ENCODE measurements around the gene TMBIM4.
"Not testable (repeated sequence)": the region's sequence is repeated elsewhere in the genome, so short reads cannot be mapped to it uniquely, and the experiment has no call there.

TMBIM4 gene

DNA sequence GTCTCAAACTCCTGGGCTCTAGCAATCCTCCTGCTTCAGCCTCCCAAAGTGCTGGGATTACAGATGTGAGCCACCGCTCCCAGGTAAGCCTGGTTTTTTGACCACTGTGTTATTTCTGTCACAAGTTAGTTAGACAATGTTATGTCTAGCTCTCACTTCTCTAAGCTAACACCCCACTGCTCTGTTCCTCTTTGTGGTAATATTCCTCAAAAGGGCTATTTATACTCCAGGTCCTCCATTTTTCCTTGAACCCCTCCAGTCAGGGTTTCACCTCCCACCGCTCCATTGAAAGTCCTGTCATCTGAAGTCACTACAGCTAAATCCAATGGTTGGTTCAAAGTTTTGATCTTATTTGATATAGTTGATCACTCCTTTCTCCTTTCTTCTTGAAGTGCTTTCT, 24.3 kb upstream of the TMBIM4 start:
- H3K27ac ChIP-seq (ENCODE audit: low read depth, low read length) = no peak overlapping the region
- no peaks in the 10 kb centered on the region for H3K4me1 ChIP-seq (ENCODE audit: control insufficient read depth, insufficient read depth, low read length)
- H3K27me3 ChIP-seq (ENCODE audit: control insufficient read depth, insufficient read depth, low read length) = no peaks in the 10 kb centered on the region
- no peak overlapping the region for H3K4me3 ChIP-seq (ENCODE audit: low read length)
- no peaks in the 10 kb centered on the region for H3K36me3 ChIP-seq (ENCODE audit: control insufficient read depth, insufficient read depth, low read length)
- H3K9ac ChIP-seq (ENCODE audit: low read length) = no peak overlapping the region

DNA sequence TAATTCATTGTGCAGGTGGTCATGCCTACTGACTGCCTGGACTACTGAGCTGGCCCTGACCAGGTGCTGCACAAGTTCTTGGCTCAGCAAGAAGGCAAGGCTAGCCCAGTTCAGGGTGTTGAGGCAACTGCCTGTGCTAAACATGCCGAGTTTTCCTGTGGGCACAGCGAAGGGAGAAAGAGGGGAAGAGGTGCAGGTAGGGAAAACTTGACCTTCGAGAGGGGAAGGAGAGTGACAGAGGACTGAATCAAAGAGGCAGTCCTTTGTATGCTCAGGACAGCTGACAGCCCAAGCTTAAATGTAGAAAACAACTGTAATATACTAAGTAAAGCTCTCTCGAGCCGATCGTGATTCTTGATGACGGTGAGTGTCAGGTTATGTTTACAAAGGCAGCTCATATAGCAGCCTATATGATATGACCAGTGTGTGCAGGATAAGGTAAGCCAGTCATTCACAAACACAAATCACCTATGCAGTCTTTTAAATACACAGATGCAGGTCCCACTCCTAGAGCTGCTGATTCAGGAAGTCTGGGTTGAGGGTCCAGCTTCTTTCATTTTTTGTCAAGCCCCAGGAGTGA, 21.8 kb upstream of the TMBIM4 start:
- Histone ChIP-seq H3K9ac (ENCODE audit: low read length) (no peak overlapping the region), H3K27me3 (ENCODE audit: control insufficient read depth, insufficient read depth, low read length) (peaks cover 5% of the 10 kb centered on the region), H3K4me1 (ENCODE audit: control insufficient read depth, insufficient read depth, low read length) (no peaks in the 10 kb centered on the region), H3K27ac (ENCODE audit: low read depth, low read length) (no peak overlapping the region), H3K36me3 (ENCODE audit: control insufficient read depth, insufficient read depth, low read length) (no peaks in the 10 kb centered on the region), H3K4me3 (ENCODE audit: low read length) (no peak overlapping the region)

DNA sequence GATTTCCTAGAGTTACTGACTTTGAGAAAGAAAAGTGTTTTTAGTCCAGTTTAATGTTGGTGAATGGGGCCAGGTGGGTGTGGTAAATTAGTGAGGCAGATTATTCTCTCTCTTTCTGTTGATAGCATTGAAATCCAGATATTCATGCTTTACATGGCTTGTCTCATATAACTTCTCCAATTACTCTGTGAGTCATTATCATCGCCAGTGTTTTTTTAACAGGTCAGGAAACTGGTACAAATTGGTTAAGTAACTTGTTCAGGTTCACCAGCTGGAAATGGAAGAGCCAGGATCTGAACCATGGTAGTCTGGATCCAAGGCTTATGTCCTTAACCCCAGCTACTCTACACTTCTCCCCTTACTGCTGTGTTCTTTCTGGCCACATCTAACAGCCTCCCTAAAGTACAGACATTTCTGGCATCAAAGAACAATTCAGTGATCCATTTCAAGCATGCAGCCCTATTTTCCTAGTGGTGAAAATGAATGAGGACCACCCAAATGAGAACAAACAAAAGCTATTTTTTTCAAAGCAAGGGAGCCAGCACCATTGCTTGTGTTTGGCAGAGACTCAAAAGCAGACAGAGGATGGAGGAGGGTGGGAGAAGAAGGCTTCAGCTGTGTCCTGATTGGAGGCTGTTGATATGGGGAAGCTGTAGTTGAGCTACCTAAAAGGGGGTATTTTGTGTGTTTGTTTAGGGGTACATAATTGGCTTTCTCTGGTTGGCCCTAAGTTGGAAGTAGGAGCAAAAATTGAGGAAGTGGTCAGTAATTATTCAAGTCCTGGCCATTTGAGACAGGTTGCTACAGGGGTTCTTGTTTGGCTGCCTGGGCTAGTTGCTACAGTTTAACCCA, 20.9 kb upstream of the TMBIM4 start:
- Histone ChIP-seq H3K9ac (ENCODE audit: low read length) (no peak overlapping the region), H3K4me3 (ENCODE audit: low read length) (peak overlapping the region; percentile 65), H3K27ac (ENCODE audit: low read depth, low read length) (no peak overlapping the region), H3K36me3 (ENCODE audit: control insufficient read depth, insufficient read depth, low read length) (no peaks in the 10 kb centered on the region), H3K27me3 (ENCODE audit: control insufficient read depth, insufficient read depth, low read length) (peaks cover 5% of the 10 kb centered on the region), H3K4me1 (ENCODE audit: control insufficient read depth, insufficient read depth, low read length) (no peaks in the 10 kb centered on the region)

DNA sequence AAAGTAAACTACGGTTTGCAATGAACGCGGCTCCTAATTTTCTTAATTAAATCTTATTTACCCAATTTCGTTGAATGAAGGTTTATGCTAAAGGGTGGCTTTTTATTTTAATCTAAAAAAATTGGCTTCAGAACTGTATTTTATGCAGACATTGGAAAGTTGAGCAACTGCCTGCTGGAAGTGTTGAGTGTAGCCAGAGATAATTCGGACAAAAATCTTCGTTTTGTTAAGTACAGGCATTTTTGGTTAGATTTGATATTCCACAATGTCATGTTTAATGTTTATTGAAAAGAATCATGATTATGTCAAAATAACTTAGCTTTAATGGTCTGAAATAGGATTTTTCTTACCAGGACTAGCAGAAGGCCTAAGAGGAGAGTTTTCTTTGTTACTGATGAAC, 20.1 kb upstream of the TMBIM4 start:
- Histone ChIP-seq H3K27ac (ENCODE audit: low read depth, low read length) (no peak overlapping the region), H3K27me3 (ENCODE audit: control insufficient read depth, insufficient read depth, low read length) (peaks cover 5% of the 10 kb centered on the region), H3K36me3 (ENCODE audit: control insufficient read depth, insufficient read depth, low read length) (no peaks in the 10 kb centered on the region), H3K4me1 (ENCODE audit: control insufficient read depth, insufficient read depth, low read length) (no peaks in the 10 kb centered on the region), H3K4me3 (ENCODE audit: low read length) (peak overlapping the region; percentile 65), H3K9ac (ENCODE audit: low read length) (no peak overlapping the region)

DNA sequence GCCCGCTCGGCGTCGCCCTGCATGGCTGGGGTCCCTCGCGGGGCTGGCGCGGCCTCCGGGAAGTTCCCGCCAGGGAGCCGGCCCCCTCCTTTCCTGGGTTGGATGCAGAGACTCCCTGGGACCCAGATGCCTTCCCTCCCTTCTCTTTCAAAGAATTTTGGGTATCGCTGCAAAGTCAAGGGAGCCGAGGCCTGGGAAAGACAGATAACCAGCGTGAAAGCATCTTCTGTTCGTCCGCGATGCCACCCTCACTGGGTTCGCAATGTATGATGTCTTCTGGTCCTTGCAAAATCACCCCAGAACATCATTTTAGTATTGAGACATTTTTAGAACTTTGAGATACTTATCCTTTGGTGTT, 19.7 kb upstream of the TMBIM4 start:
- Histone ChIP-seq H3K4me1 (ENCODE audit: control insufficient read depth, insufficient read depth, low read length) (no peaks in the 10 kb centered on the region), H3K9ac (ENCODE audit: low read length) (no peak overlapping the region)

DNA sequence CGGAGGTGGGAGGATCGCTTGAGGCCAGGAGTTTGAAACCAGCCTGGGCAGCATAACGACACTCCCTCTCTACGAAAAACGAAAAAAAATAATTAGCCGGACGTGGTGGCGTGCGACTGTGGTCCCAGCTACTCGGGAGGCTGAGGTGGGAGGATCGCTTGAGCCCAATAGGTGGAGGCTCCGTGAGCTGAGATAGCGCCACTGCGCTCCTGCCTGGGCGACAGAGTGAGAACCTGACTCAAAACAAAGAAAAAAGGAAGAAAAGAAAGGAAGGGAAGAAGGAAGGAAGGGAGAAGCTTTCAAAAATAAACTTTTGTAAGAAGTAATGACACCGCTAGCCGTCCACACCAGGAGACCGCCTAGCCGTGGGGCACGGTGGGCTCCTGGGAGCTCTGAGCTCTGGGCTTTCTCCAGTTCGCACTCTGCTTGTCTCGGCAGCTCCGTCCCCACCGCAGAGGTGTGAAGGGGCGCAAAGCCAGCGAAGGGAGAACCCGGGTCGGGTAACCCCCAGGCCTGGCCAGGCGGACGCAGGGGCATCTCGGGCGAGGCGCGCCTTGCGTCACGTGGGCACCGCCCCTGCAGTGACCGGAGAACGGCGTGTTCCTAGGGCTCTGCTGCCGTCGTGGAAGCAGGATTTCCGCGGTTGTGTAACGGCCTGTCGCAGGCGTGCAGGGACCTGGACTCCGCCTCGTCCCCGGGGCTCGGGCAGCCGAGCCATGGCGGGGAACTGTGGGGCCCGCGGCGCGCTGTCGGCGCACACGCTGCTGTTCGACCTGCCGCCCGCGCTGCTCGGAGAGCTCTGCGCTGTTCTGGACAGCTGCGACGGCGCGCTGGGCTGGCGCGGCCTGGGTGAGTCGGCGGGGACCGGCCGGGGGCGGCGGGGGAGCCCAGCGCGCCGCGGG, 19.0 kb upstream of the TMBIM4 start, which contains the start of gene IRAK3:
Gene IRAK3 (plus strand): TSS at position 631 of the 902 bp plus-strand sequence. CDS start 86 bp downstream, at position 717.
- Histone ChIP-seq H3K4me3 (ENCODE audit: low read length) (peak within 1 kb of the TSS; percentile 65), H3K36me3 (ENCODE audit: control insufficient read depth, insufficient read depth, low read length) (no peaks in the 10 kb centered on the region), H3K27ac (ENCODE audit: low read depth, low read length) (peak within 1 kb of the TSS; percentile 66), H3K27me3 (ENCODE audit: control insufficient read depth, insufficient read depth, low read length) (peaks cover 5% of the 10 kb centered on the region), H3K9ac (ENCODE audit: low read length) (no peak within 1 kb of the TSS), H3K4me1 (ENCODE audit: control insufficient read depth, insufficient read depth, low read length) (no peaks in the 10 kb centered on the region)

More for the DNA sequence above, 19.7 kb upstream of the TMBIM4 start:
- H3K27ac ChIP-seq (ENCODE audit: low read depth, low read length) = peak overlapping the region; percentile 32
- H3K36me3 ChIP-seq (ENCODE audit: control insufficient read depth, insufficient read depth, low read length) = no peaks in the 10 kb centered on the region
- H3K27me3 ChIP-seq (ENCODE audit: control insufficient read depth, insufficient read depth, low read length) = peaks cover 5% of the 10 kb centered on the region
- peak overlapping the region; percentile 65 for H3K4me3 ChIP-seq (ENCODE audit: low read length)

DNA sequence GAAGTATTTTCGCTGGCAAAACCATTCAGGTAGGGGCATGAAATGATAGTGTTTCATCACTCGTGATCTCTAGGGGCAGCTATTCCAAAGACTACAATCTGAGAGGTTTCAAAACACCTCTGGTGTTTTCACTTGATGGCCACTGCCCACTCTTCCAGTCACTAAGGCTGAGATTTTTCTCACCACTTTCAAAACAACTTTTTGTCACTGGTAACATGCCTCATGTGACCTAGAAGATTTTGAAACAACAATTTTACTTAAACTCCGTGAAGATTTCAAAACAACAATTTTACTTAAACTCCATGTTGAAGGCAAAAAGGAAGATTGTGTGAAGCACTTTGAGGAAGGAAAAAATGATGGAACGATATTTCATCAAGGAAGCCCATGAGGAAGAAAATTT, 18.0 kb upstream of the TMBIM4 start:
- Histone ChIP-seq H3K4me1 (ENCODE audit: control insufficient read depth, insufficient read depth, low read length) (no peaks in the 10 kb centered on the region), H3K9ac (ENCODE audit: low read length) (no peak overlapping the region), H3K27ac (ENCODE audit: low read depth, low read length) (no peak overlapping the region), H3K27me3 (ENCODE audit: control insufficient read depth, insufficient read depth, low read length) (peaks cover 5% of the 10 kb centered on the region), H3K36me3 (ENCODE audit: control insufficient read depth, insufficient read depth, low read length) (no peaks in the 10 kb centered on the region), H3K4me3 (ENCODE audit: low read length) (no peak overlapping the region)

DNA sequence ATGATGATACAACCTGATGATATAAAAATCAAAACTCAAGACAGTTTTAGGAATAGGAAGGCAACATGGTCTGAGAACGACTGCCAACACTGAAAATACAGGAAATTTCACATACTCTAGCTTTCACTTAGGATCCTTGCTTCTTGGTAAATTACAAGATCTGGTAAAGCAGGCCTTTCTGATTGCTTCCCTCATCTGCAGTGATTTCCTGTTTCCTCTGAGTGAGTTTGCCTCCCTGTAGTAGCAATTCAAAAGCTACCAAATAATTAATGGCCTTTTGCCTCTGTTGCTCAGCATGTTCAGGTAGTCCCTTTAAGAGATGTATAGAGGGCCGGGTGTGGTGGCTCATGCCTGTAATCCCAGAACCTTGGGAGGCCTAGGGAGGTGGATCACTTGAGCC, 17.2 kb upstream of the TMBIM4 start:
- Histone ChIP-seq H3K4me1 (ENCODE audit: control insufficient read depth, insufficient read depth, low read length) (no peaks in the 10 kb centered on the region), H3K27me3 (ENCODE audit: control insufficient read depth, insufficient read depth, low read length) (peaks cover 5% of the 10 kb centered on the region)

DNA sequence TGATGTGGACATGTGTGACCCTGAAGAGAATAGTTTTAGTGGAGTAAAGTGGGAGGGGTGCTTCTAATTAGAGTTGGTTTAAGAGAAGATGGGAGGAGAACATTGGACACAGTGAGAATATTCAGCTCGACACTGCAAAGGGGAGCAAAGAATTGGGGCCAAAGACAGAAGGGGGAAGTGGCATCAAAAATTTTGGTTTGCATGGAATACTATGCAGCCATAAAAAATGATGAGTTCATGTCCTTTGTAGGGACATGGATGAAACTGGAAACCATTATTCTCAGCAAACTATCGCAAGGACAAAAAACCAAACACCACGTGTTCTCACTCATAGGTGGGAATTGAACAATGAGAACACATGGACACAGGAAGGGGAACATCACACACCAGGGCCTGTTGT, 15.0 kb upstream of the TMBIM4 start:
- H3K36me3 ChIP-seq (ENCODE audit: control insufficient read depth, insufficient read depth, low read length); H3K27ac ChIP-seq (ENCODE audit: low read depth, low read length); H3K4me1 ChIP-seq (ENCODE audit: control insufficient read depth, insufficient read depth, low read length); H3K27me3 ChIP-seq (ENCODE audit: control insufficient read depth, insufficient read depth, low read length); H3K9ac ChIP-seq (ENCODE audit: low read length); H3K4me3 ChIP-seq (ENCODE audit: low read length): not testable (repeated sequence)

More for the DNA sequence above, 17.2 kb upstream of the TMBIM4 start:
- H3K9ac ChIP-seq (ENCODE audit: low read length) = no peak overlapping the region
- no peaks in the 10 kb centered on the region for H3K36me3 ChIP-seq (ENCODE audit: control insufficient read depth, insufficient read depth, low read length)
- no peak overlapping the region for H3K27ac ChIP-seq (ENCODE audit: low read depth, low read length)
- no peak overlapping the region for H3K4me3 ChIP-seq (ENCODE audit: low read length)

DNA sequence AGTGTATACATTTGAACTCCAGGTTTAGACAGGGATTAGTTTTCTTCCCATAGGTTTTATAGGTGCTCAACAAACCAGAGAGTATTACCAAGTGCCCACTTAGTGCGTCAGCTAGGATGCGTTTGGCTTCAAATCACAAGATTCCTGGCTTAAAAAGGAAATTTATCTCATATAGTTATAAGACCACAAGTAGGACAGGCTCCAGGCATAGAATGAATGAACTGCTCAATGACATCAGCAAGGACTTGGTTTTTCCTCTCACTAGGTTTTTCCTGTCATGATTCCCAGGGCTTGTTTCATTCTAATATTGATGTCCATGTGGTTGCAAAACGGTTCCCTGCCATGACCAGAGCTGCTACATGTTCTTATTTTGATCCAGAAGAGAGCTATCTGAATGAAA, 13.2 kb upstream of the TMBIM4 start:
- Histone ChIP-seq H3K27me3 (ENCODE audit: control insufficient read depth, insufficient read depth, low read length) (no peaks in the 10 kb centered on the region), H3K9ac (ENCODE audit: low read length) (no peak overlapping the region), H3K36me3 (ENCODE audit: control insufficient read depth, insufficient read depth, low read length) (no peaks in the 10 kb centered on the region), H3K4me1 (ENCODE audit: control insufficient read depth, insufficient read depth, low read length) (no peaks in the 10 kb centered on the region), H3K4me3 (ENCODE audit: low read length) (no peak overlapping the region), H3K27ac (ENCODE audit: low read depth, low read length) (no peak overlapping the region)

DNA sequence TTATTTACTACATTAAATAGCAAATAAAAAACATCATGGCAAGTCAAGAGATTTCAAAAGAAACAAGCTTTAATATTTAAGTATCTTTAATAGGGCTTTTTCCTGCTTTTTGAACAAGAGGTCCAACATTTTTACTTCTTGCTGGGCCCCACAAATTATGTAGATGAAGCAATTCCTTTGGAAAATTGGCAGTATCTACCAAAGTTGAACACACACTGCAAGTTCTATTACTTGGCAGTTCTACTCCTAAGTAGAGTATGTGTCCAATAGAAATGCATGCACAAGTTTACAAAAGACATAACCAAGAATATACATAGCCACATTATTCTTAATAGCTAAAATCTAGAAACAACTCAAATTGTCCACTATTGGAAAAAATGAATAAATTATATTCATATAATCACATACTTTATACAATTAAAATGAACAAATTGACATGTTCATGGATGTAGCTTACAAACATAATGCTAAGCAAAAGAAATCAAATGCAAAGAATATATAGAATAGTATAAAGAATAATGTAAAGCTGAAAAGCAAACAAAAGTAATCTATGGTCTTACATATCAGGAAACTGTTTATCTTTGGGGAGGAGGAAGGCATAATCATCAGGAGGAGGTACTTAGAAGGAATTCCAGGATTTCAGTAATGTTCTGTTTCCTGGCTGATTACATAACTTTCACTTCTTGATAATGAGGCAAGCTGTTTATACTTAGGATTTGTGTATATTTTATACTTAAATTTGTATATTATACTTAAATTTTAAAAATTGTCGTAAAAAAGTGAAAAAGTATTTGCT, 6.5 kb upstream of the TMBIM4 start:
- no peaks in the 10 kb centered on the region for H3K27me3 ChIP-seq (ENCODE audit: control insufficient read depth, insufficient read depth, low read length)
- H3K4me3 ChIP-seq (ENCODE audit: low read length) = no peak overlapping the region
- no peak overlapping the region for H3K27ac ChIP-seq (ENCODE audit: low read depth, low read length)
- H3K4me1 ChIP-seq (ENCODE audit: control insufficient read depth, insufficient read depth, low read length) = no peaks in the 10 kb centered on the region
- no peak overlapping the region for H3K9ac ChIP-seq (ENCODE audit: low read length)
- H3K36me3 ChIP-seq (ENCODE audit: control insufficient read depth, insufficient read depth, low read length) = no peaks in the 10 kb centered on the region
